Mucosa of rectum (tissue), 2 donors: ENCODE results near the gene UXS1.

Source experiments
- H3K27ac ChIP-seq, 2 donors: one replicate each; pipeline ENCODE4 v1.7.0; 2013; ENCODE audit warnings: inconsistent platforms in 2 of 2, low read depth in 2 of 2, low read length in 2 of 2
- H3K27me3 ChIP-seq, 2 donors: one replicate each; pipeline ENCODE4 v1.7.0; 2013; ENCODE audit warnings: low read length in 2 of 2; ENCODE audit not compliant: control insufficient read depth in 2 of 2, insufficient read depth in 2 of 2
- H3K36me3 ChIP-seq, 2 donors: one replicate each; pipeline ENCODE4 v1.7.0; 2013; ENCODE audit warnings: low read length in 2 of 2; ENCODE audit not compliant: control insufficient read depth in 2 of 2, insufficient read depth in 2 of 2
- H3K4me1 ChIP-seq, 2 donors: one replicate each; pipeline ENCODE4 v1.7.0; 2013; ENCODE audit warnings: low read length in 2 of 2, mild to moderate bottlenecking in 1 of 2; ENCODE audit not compliant: control insufficient read depth in 2 of 2, insufficient read depth in 2 of 2
- H3K4me3 ChIP-seq, 2 donors: one replicate each; pipeline ENCODE4 v1.7.0; 2013; ENCODE audit warnings: low read length in 2 of 2
- H3K9ac ChIP-seq, 2 donors: one replicate each; pipeline ENCODE4 v1.7.0; 2013; ENCODE audit warnings: low read length in 2 of 2, low read depth in 1 of 2, mild to moderate bottlenecking in 1 of 2
- H3K9me3 ChIP-seq, 2 donors: one replicate each; pipeline ENCODE4 v1.7.0; 2013; ENCODE audit warnings: low read length in 2 of 2; ENCODE audit not compliant: control insufficient read depth in 2 of 2
- donor health status: healthy.
- donor health status: Normal muscosa, but diverticular disease.

Gene UXS1

GRCh38 chr2:106057206-106057605 is 136.9 kb downstream of the UXS1 start:
- no peak overlapping the region for H3K4me3 ChIP-seq
- H3K27ac ChIP-seq: no peak overlapping the region

GRCh38 chr2:106054880-106055655 is 139.0 kb downstream of the UXS1 start:
- no peak overlapping the region for H3K27ac ChIP-seq
- H3K4me1 ChIP-seq: no peaks in the 10 kb centered on the region
- no peaks in the 10 kb centered on the region for H3K27me3 ChIP-seq
- no peak overlapping the region for H3K9ac ChIP-seq
- H3K36me3 ChIP-seq: no peaks in the 10 kb centered on the region
- H3K9me3 ChIP-seq: no peaks in the 10 kb centered on the region
- no peak overlapping the region for H3K4me3 ChIP-seq

More at GRCh38 chr2:106057206-106057605, 136.9 kb downstream of the UXS1 start:
- Histone ChIP-seq H3K9ac (no peak overlapping the region), H3K9me3 (no peaks in the 10 kb centered on the region), H3K4me1 (no peaks in the 10 kb centered on the region), H3K36me3 (no peaks in the 10 kb centered on the region), H3K27me3 (no peaks in the 10 kb centered on the region)

- no peak overlapping the region for H3K27ac ChIP-seq
Observed at GRCh38 chr2:106054321-106054720, 139.8 kb downstream of the UXS1 start.

GRCh38 chr2:106053581-106053980 is 140.5 kb downstream of the UXS1 start:
- Histone ChIP-seq H3K4me3 (no peak overlapping the region), H3K4me1 (no peaks in the 10 kb centered on the region), H3K9me3 (no peaks in the 10 kb centered on the region), H3K9ac (no peak overlapping the region), H3K27me3 (no peaks in the 10 kb centered on the region), H3K27ac (no peak overlapping the region), H3K36me3 (no peaks in the 10 kb centered on the region)

More at GRCh38 chr2:106054321-106054720, 139.8 kb downstream of the UXS1 start:
- no peak overlapping the region for H3K9ac ChIP-seq
- no peaks in the 10 kb centered on the region for H3K9me3 ChIP-seq
- H3K4me3 ChIP-seq: no peak overlapping the region
- no peaks in the 10 kb centered on the region for H3K27me3 ChIP-seq
- no peaks in the 10 kb centered on the region for H3K36me3 ChIP-seq
- H3K4me1 ChIP-seq: no peaks in the 10 kb centered on the region

- Histone ChIP-seq H3K27me3 (no peaks in the 10 kb centered on the region), H3K4me3 (no peak overlapping the region), H3K27ac (no peak overlapping the region), H3K9ac (no peak overlapping the region), H3K36me3 (no peaks in the 10 kb centered on the region), H3K4me1 (no peaks in the 10 kb centered on the region), H3K9me3 (no peaks in the 10 kb centered on the region)
Observed at GRCh38 chr2:106053116-106053515, 141.0 kb downstream of the UXS1 start.

- H3K27me3 ChIP-seq: no peaks in the 10 kb centered on the region
- H3K27ac ChIP-seq: no peak overlapping the region
- no peak overlapping the region for H3K9ac ChIP-seq
- no peaks in the 10 kb centered on the region for H3K36me3 ChIP-seq
- no peaks in the 10 kb centered on the region for H3K9me3 ChIP-seq
- no peak overlapping the region for H3K4me3 ChIP-seq
- no peaks in the 10 kb centered on the region for H3K4me1 ChIP-seq
Observed at GRCh38 chr2:106044859-106045258, 149.2 kb downstream of the UXS1 start.

- Histone ChIP-seq H3K27me3 (no peaks in the 10 kb centered on the region), H3K9me3 (no peaks in the 10 kb centered on the region), H3K9ac (no peak overlapping the region), H3K4me3 (no peak overlapping the region), H3K27ac (no peak overlapping the region), H3K4me1 (no peaks in the 10 kb centered on the region), H3K36me3 (no peaks in the 10 kb centered on the region)
Observed at GRCh38 chr2:106044021-106044420, 150.1 kb downstream of the UXS1 start.
